IMR-90 (cell line): ENCODE measurements around the gene HPCAL4. TPM values are rescaled to one million over a fixed set of nuclear protein-coding genes. Genes with fewer than 3 reads are reported as not detected.

Source experiments
- ATAC-seq: fragments of 200-7000 bp; cut with Tn5 transposase; 2 replicates; pipeline ENCODE4 v1.9.1; 2020; ENCODE audit warnings: low read depth, mild to moderate bottlenecking, moderate library complexity
- BruUV-seq: library from RNA; stranded (reverse); fragments of 400-500 nt; replicated peaks from 2 replicates; lab custom pipeline; 2021; lab: Mats Ljungman, UMichigan
- CTCF ChIA-PET: fragments of 300-600 bp; formaldehyde crosslinking; extraction: SDS; loops from one replicate; lab custom pipeline; 2021; ENCODE audit warnings: antibody characterized with exemption; lab: Yijun Ruan, JAX
- POLR2A ChIA-PET: fragments of 300-600 bp; sonication (Branson Sonifier 250); formaldehyde crosslinking; loops from one replicate; lab custom pipeline; 2022; ENCODE audit warnings: antibody characterized with exemption; ENCODE audit not compliant: unreplicated experiment; lab: Charles Lee
- DNase-seq: peaks from one replicate; pipeline ENCODE4 v3.0.0; 2013
- H2AFZ ChIP-seq: replicated peaks from 2 replicates; pipeline ENCODE3; 2013; ENCODE audit warnings: low read length, mild to moderate bottlenecking; ENCODE audit not compliant: poor library complexity
- H2AK5ac ChIP-seq: 2 replicates; pipeline ENCODE4 v1.6.1; 2013; ENCODE audit warnings: low read depth, low read length, inconsistent platforms
- H2AK9ac ChIP-seq: replicated peaks from 2 replicates; pipeline ENCODE3; 2013; ENCODE audit warnings: mild to moderate bottlenecking, low read depth, low read length, moderate library complexity; ENCODE audit not compliant: poor library complexity
- H2BK120ac ChIP-seq: 2 replicates; pipeline ENCODE4 v1.6.1; 2013; ENCODE audit warnings: low read depth, low read length, inconsistent platforms
- H2BK15ac ChIP-seq: 3 replicates; pipeline ENCODE4 v1.6.1; 2013; ENCODE audit warnings: low read depth, low read length, inconsistent platforms
- H2BK20ac ChIP-seq: 2 replicates; pipeline ENCODE4 v1.6.1; 2013; ENCODE audit warnings: low read depth, mild to moderate bottlenecking, inconsistent platforms, low read length, moderate library complexity
- H2BK5ac ChIP-seq: 2 replicates; pipeline ENCODE4 v1.6.1; 2013; ENCODE audit warnings: mild to moderate bottlenecking, low read depth, low read length, inconsistent platforms; ENCODE audit not compliant: poor library complexity, severe bottlenecking
- H3K14ac ChIP-seq: replicated peaks from 2 replicates; pipeline ENCODE4 v1.6.1; 2013; ENCODE audit warnings: low read depth, low read length, inconsistent platforms
- H3K18ac ChIP-seq: 2 replicates; pipeline ENCODE4 v1.6.1; 2013; ENCODE audit warnings: low read depth, low read length, control low read depth
- H3K23ac ChIP-seq: 2 replicates; pipeline ENCODE4 v1.6.1; 2013; ENCODE audit warnings: low read depth, low read length, inconsistent platforms
- H3K27ac ChIP-seq: 2 replicates; pipeline ENCODE4 v1.5.1; 2013; ENCODE audit warnings: mild to moderate bottlenecking, control low read depth, low read length; ENCODE audit not compliant: insufficient read depth
- H3K27me3 ChIP-seq: 2 replicates; pipeline ENCODE4 v1.6.1; 2013; ENCODE audit warnings: low read length; ENCODE audit not compliant: control insufficient read depth, insufficient read depth
- H3K36me3 ChIP-seq: 2 replicates; pipeline ENCODE4 v1.6.1; 2013; ENCODE audit warnings: low read length, mixed read lengths; ENCODE audit not compliant: control insufficient read depth, insufficient read depth
- H3K4ac ChIP-seq: 2 replicates; pipeline ENCODE4 v1.6.1; 2013; ENCODE audit warnings: low read depth, low read length, inconsistent platforms
- H3K4me1 ChIP-seq: 2 replicates; pipeline ENCODE4 v1.6.1; 2013; ENCODE audit warnings: low read length, mixed read lengths; ENCODE audit not compliant: control insufficient read depth, insufficient read depth
- H3K4me2 ChIP-seq: 2 replicates; pipeline ENCODE4 v1.6.1; 2013; ENCODE audit warnings: low read depth, mild to moderate bottlenecking, control low read depth, low read length, moderate library complexity
- H3K4me3 ChIP-seq: 2 replicates; pipeline ENCODE4 v1.5.1; 2013; ENCODE audit warnings: low read depth, mild to moderate bottlenecking, control low read depth, low read length, moderate library complexity; ENCODE audit not compliant: insufficient read depth
- H3K56ac ChIP-seq: 2 replicates; pipeline ENCODE4 v1.6.1; 2013; ENCODE audit warnings: low read length, inconsistent platforms; ENCODE audit not compliant: insufficient read depth; ENCODE audit errors: extremely low read depth
- H3K79me1 ChIP-seq, 2 experiments: 2 replicates each; pipeline ENCODE4 v1.6.1; 2013; ENCODE audit warnings: low read length in 2 of 2, inconsistent platforms in 1 of 2, low read depth in 1 of 2
- H3K9ac ChIP-seq: 2 replicates; pipeline ENCODE4 v1.6.1; 2013; ENCODE audit warnings: low read depth, low read length, control low read depth
- H3K9me1 ChIP-seq: 2 replicates; pipeline ENCODE4 v1.6.1; 2013; ENCODE audit warnings: low read length, inconsistent platforms; ENCODE audit not compliant: insufficient read depth
- H3K9me3 ChIP-seq: 2 replicates; pipeline ENCODE4 v1.6.1; 2013; ENCODE audit warnings: low read length; ENCODE audit not compliant: control insufficient read depth, insufficient read depth
- H4K20me1 ChIP-seq: 2 replicates; pipeline ENCODE4 v1.6.1; 2013; ENCODE audit warnings: low read length, inconsistent platforms; ENCODE audit not compliant: insufficient read depth
- H4K5ac ChIP-seq: 2 replicates; pipeline ENCODE4 v1.6.1; 2013; ENCODE audit warnings: mild to moderate bottlenecking, low read depth, low read length, control low read depth
- H4K8ac ChIP-seq, 2 experiments: 2 replicates each; pipeline ENCODE4 v1.6.1; 2013; ENCODE audit warnings: low read depth in 2 of 2, low read length in 2 of 2, control low read depth in 1 of 2, inconsistent platforms in 1 of 2
- H4K91ac ChIP-seq: 2 replicates; pipeline ENCODE4 v1.6.1; 2013; ENCODE audit warnings: low read depth, low read length, inconsistent platforms; ENCODE audit not compliant: insufficient read depth
- BHLHE40 ChIP-seq: fragments of 150-350 bp; IDR thresholded peaks from 2 replicates; pipeline ENCODE4 v1.6.1; 2016; ENCODE audit warnings: mild to moderate bottlenecking, low read depth, low read length
- CEBPB ChIP-seq: IDR thresholded peaks from 2 replicates; pipeline ENCODE4 v1.6.1; 2012; ENCODE audit warnings: low read depth, low read length, improper control_type of control experiment
- CHD1 ChIP-seq: IDR thresholded peaks from 2 replicates; pipeline ENCODE4 v1.6.1; 2012; ENCODE audit warnings: low read depth, low read length, improper control_type of control experiment
- ELK1 ChIP-seq: fragments of 150-350 bp; IDR thresholded peaks from 2 replicates; pipeline ENCODE4 v1.6.1; 2016; ENCODE audit warnings: low read depth, mild to moderate bottlenecking, low read length, moderate library complexity, borderline replicate concordance
- FOS ChIP-seq: fragments of 150-350 bp; IDR thresholded peaks from 2 replicates; pipeline ENCODE4 v1.6.1; 2016; ENCODE audit warnings: low read depth, low read length
- MAFK ChIP-seq: IDR thresholded peaks from 2 replicates; pipeline ENCODE4 v1.6.1; 2012; ENCODE audit warnings: low read depth, low read length, improper control_type of control experiment
- MAZ ChIP-seq: IDR thresholded peaks from 2 replicates; pipeline ENCODE4 v1.6.1; 2012; ENCODE audit warnings: low read depth, mild to moderate bottlenecking, low read length, improper control_type of control experiment, moderate library complexity, borderline replicate concordance
- MXI1 ChIP-seq: IDR thresholded peaks from 2 replicates; pipeline ENCODE4 v1.6.1; 2012; ENCODE audit warnings: low read depth, mild to moderate bottlenecking, low read length, moderate library complexity, borderline replicate concordance
- NFE2L2 ChIP-seq: fragments of 150-350 bp; IDR thresholded peaks from 2 replicates; pipeline ENCODE4 v1.6.1; 2016; ENCODE audit warnings: low read depth, mild to moderate bottlenecking, low read length
- POLR2A ChIP-seq: IDR thresholded peaks from 2 replicates; pipeline ENCODE4 v1.6.1; 2012; ENCODE audit warnings: mild to moderate bottlenecking, low read depth, low read length
- RAD21 ChIP-seq: IDR thresholded peaks from 2 replicates; pipeline ENCODE4 v1.6.1; 2012; ENCODE audit warnings: low read length, improper control_type of control experiment
- RCOR1 ChIP-seq: IDR thresholded peaks from 2 replicates; pipeline ENCODE4 v1.6.1; 2012; ENCODE audit warnings: mild to moderate bottlenecking, low read length, improper control_type of control experiment; ENCODE audit not compliant: insufficient replicate concordance
- RFX5 ChIP-seq: IDR thresholded peaks from 2 replicates; pipeline ENCODE4 v1.8.0; 2012; ENCODE audit warnings: low read depth, mild to moderate bottlenecking, low read length, moderate library complexity
- SMC3 ChIP-seq: fragments of 150-350 bp; IDR thresholded peaks from 2 replicates; pipeline ENCODE4 v1.6.1; 2016; ENCODE audit warnings: low read depth, mild to moderate bottlenecking, antibody characterized with exemption, low read length, moderate library complexity
- USF2 ChIP-seq: fragments of 150-350 bp; IDR thresholded peaks from 2 replicates; pipeline ENCODE4 v1.6.1; 2017; ENCODE audit warnings: mild to moderate bottlenecking, antibody characterized with exemption, low read length, low read depth
- WGBS, 2 experiments: methylation state at CpG; one replicate each; pipeline versions ENCODE4 v1.1.5 to v1.1.7; 2013; ENCODE audit warnings: missing lambda C conversion rate in 2 of 2; ENCODE audit not compliant: insufficient read length in 1 of 2; ENCODE audit errors: extremely low coverage in 2 of 2; 5-methylcytosine and 5-hydroxymethylcytosine counted together
- dilution Hi-C: fragments of 300-500 bp; cut with HindIII; formaldehyde crosslinking; loops from one replicate; pipeline ENCODE4 v1.14.3; 2018; ENCODE audit warnings: low sequenced_read_pairs; ENCODE audit not compliant: unreplicated experiment
- in situ Hi-C: fragments of 300-500 bp; cut with MboI; formaldehyde crosslinking; loops from 3 replicates; pipeline ENCODE4 v1.14.3; 2019; ENCODE audit warnings: low sequenced_read_pairs, inconsistent platforms, mixed read lengths
- intact Hi-C: fragments of 100-400 bp; cut with micrococcal nuclease; formaldehyde crosslinking; loops from 2 replicates; pipeline ENCODE4 v1.10.0; 2022
- polyA plus RNA-seq, 3 experiments: library from polyadenylated mRNA; depleted of rRNA; stranded (reverse); fragments of >200 nt; gene quantifications; 2 replicates each; pipeline ENCODE4 v1.2.3, GENCODE V29; 2012; ENCODE audit warnings: low replicate concordance in 1 of 3
- total RNA-seq: library from RNA; depleted of rRNA; stranded (reverse); fragments of >200 nt; gene quantifications from 2 replicates; pipeline ENCODE4 v1.2.3, GENCODE V29; 2012

The HPCAL4 gene
- total and polyA plus RNA-seq, 2 of the 4 experiments (the other 2 are of a cell fraction), result 0.02 TPM; not detected in 1

DNA sequence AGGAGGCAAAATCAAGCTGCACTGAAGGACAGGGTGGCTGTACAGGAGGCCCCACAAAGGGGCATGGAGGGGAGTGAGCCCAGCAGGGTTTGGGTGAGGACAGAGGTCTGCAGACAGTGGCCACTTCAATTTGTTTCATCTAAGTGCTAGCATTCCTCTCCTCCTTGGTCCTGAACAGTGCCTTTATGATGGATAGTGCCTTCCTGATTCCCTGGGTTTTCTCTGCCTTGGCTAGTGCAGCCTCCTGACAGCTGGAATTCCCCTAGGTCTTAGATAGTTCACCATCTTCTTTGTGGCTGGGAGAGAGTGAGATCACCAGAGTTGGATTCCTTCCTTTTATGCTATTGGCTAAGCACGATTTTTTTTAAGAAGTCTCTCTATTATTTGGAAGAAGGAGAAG is 3.8 kb upstream of the HPCAL4 start:
- peaks cover 4% of the 10 kb centered on the region for H3K9me3 ChIP-seq
- DNase-seq (peak; percentile 25), ATAC-seq (no peak)
- H2BK5ac ChIP-seq, result no peak overlapping the region
- no peak overlapping the region for H3K14ac ChIP-seq
- ChIA-PET CTCF (no interaction called here), POLR2A (no interaction called here)
- H3K56ac ChIP-seq, result no peak overlapping the region
- WGBS, 2 experiments, result no CpG with 5 or more reads among the region's 1 CpG
- no TSS peak for BruUV-seq
- dilution Hi-C loops, result no loop called here
- H4K91ac ChIP-seq, result no peak overlapping the region
- no peak overlapping the region for H3K4ac ChIP-seq
- no peak overlapping the region for H2AK5ac ChIP-seq
- no peaks in the 10 kb centered on the region for H4K20me1 ChIP-seq
- H3K4me2 ChIP-seq, result no peak overlapping the region
- H3K9ac ChIP-seq, result no peak overlapping the region
- H2BK20ac ChIP-seq, result no peak overlapping the region
- no peaks in the 10 kb centered on the region for H3K9me1 ChIP-seq
- H2AK9ac ChIP-seq, result no peak overlapping the region
- H3K79me1 ChIP-seq, result no peaks in the 10 kb centered on the region
- no peak overlapping the region for H3K4me3 ChIP-seq
- H4K5ac ChIP-seq, result no peak overlapping the region
- H3K23ac ChIP-seq, result no peak overlapping the region
- no peak overlapping the region for H2AFZ ChIP-seq
- TF ChIP-seq MAFK, result no peak
- no peak for TF ChIP-seq FOS
- TF ChIP-seq POLR2A, result no peak
- TF ChIP-seq MXI1, result no peak
- no peak for TF ChIP-seq ELK1
- no peak for TF ChIP-seq CEBPB
- no peak for TF ChIP-seq BHLHE40
- TF ChIP-seq RAD21, result no peak
- no peak for TF ChIP-seq MAZ
- TF ChIP-seq NFE2L2, result no peak
- TF ChIP-seq CHD1, result no peak
- TF ChIP-seq RFX5, result no peak
- no peak for TF ChIP-seq USF2
- no peak for TF ChIP-seq RCOR1
- TF ChIP-seq SMC3, result no peak
- no peaks in the 10 kb centered on the region for H3K36me3 ChIP-seq
- H3K4me1 ChIP-seq, result no peaks in the 10 kb centered on the region; the same call in 1 of the 2 replicates
- H3K27me3 ChIP-seq, result peaks cover 80% of the 10 kb centered on the region
- in situ Hi-C loops, result no loop called here
- no peak overlapping the region for H3K27ac ChIP-seq
- no peak overlapping the region for H4K8ac ChIP-seq
- no peak overlapping the region for H2BK15ac ChIP-seq
- intact Hi-C loops, result no loop called here
- no peak overlapping the region for H3K18ac ChIP-seq
- H2BK120ac ChIP-seq, result no peak overlapping the region
